CD14-positive monocyte (primary cell): ENCODE results near the gene FBXO8. TPM values are rescaled to one million over a fixed set of nuclear protein-coding genes. Genes with fewer than 3 reads are reported as not detected.
A peak's percentile ranks its signal among the peaks of the same experiment; 100 is the strongest.

Source experiments
- DNase-seq, 3 donors: peaks; one replicate each; pipeline ENCODE4 v3.0.0-alpha.2; 2011 to 2022
- H2AFZ ChIP-seq: 2 replicates; pipeline ENCODE4 v1.6.0; 2012; ENCODE audit warnings: mild to moderate bottlenecking, low read depth, low read length, inconsistent platforms; ENCODE audit not compliant: insufficient read depth, poor library complexity, severe bottlenecking
- H3K27ac ChIP-seq, 2 donors: 1 replicate in 1 of 2; 2 replicates in 1 of 2; pipeline ENCODE4 v1.5.1; 2012 to 2013; ENCODE audit warnings: low read length in 2 of 2, control low read depth in 1 of 2, inconsistent platforms in 1 of 2, low read depth in 1 of 2, mild to moderate bottlenecking in 1 of 2
- H3K27me3 ChIP-seq, 2 donors: one replicate each; pipeline versions ENCODE4 v1.6.0 to v1.6.1; 2011 to 2013; ENCODE audit warnings: low read length in 2 of 2; ENCODE audit not compliant: control insufficient read depth in 2 of 2, insufficient read depth in 2 of 2
- H3K36me3 ChIP-seq, 2 donors: replicated peaks in 1 of 2; 1 replicate in 1 of 2; 2 replicates in 1 of 2; pipeline versions ENCODE4 v1.5.1 to v1.6.1; 2012 to 2013; ENCODE audit warnings: low read length in 2 of 2, control low read depth in 1 of 2, inconsistent platforms in 1 of 2, mild to moderate bottlenecking in 1 of 2; ENCODE audit not compliant: insufficient read depth in 2 of 2, control insufficient read depth in 1 of 2
- H3K4me1 ChIP-seq, 2 donors: 1 replicate in 1 of 2; 2 replicates in 1 of 2; pipeline versions ENCODE4 v1.5.1 to v1.6.1; 2012 to 2013; ENCODE audit warnings: low read length in 2 of 2, control low read depth in 1 of 2, inconsistent platforms in 1 of 2, mild to moderate bottlenecking in 1 of 2, moderate library complexity in 1 of 2; ENCODE audit not compliant: insufficient read depth in 2 of 2, control insufficient read depth in 1 of 2
- H3K4me2 ChIP-seq: replicated peaks from 2 replicates; pipeline ENCODE3; 2012; ENCODE audit warnings: low read length, moderate library complexity, mild to moderate bottlenecking; ENCODE audit not compliant: poor library complexity, severe bottlenecking; ENCODE audit errors: extremely low read depth
- H3K4me3 ChIP-seq, 3 experiments: fragments of 200-600 bp in 1 of 3; sonication (generic) in 1 of 3; replicated peaks in 1 of 3; 1 replicate in 2 of 3; 2 replicates in 1 of 3; pipeline ENCODE4 v1.5.1; 2011 to 2013; ENCODE audit warnings: low read length in 3 of 3, mild to moderate bottlenecking in 3 of 3, control low read depth in 2 of 3, low read depth in 2 of 3, inconsistent platforms in 1 of 3, moderate library complexity in 1 of 3
- H3K79me2 ChIP-seq: 2 replicates; pipeline ENCODE4 v1.6.0; 2012; ENCODE audit warnings: mild to moderate bottlenecking, control low read depth, inconsistent platforms, low read length, moderate library complexity; ENCODE audit not compliant: insufficient read depth
- H3K9ac ChIP-seq: 2 replicates; pipeline ENCODE4 v1.6.0; 2017; ENCODE audit warnings: low read length, mild to moderate bottlenecking; ENCODE audit not compliant: insufficient read depth, poor library complexity, severe bottlenecking
- H3K9me3 ChIP-seq, 2 donors: replicated peaks in 1 of 2; 1 replicate in 1 of 2; 2 replicates in 1 of 2; pipeline versions ENCODE4 v1.5.1 to v1.6.1; 2012 to 2013; ENCODE audit warnings: low read length in 2 of 2, control low read depth in 1 of 2; ENCODE audit not compliant: control insufficient read depth in 1 of 2, insufficient read depth in 1 of 2
- H4K20me1 ChIP-seq: 2 replicates; pipeline ENCODE4 v1.6.0; 2012; ENCODE audit warnings: mild to moderate bottlenecking, low read length, control low read depth, moderate library complexity; ENCODE audit not compliant: insufficient read depth
- H3K27ac Mint-ChIP-seq, 7 donors: one replicate each; pipeline ENCODE4 v1.8.0; 2020; ENCODE audit warnings: mild to moderate bottlenecking in 7 of 7, mixed read lengths in 7 of 7, moderate library complexity in 6 of 7, inconsistent platforms in 2 of 7
- H3K27me3 Mint-ChIP-seq, 3 donors: one replicate each; pipeline ENCODE4 v1.8.0; 2021 to 2022; ENCODE audit warnings: low read depth in 3 of 3, mild to moderate bottlenecking in 3 of 3, mixed read lengths in 3 of 3, moderate library complexity in 3 of 3, inconsistent platforms in 1 of 3
- H3K36me3 Mint-ChIP-seq, 2 donors: one replicate each; pipeline ENCODE4 v1.8.0; 2020; ENCODE audit warnings: mixed read lengths in 2 of 2, inconsistent platforms in 1 of 2, mild to moderate bottlenecking in 1 of 2
- H3K4me1 Mint-ChIP-seq: one replicate; pipeline ENCODE4 v1.8.0; 2020; ENCODE audit warnings: mild to moderate bottlenecking, mixed read lengths
- H3K4me3 Mint-ChIP-seq, 2 donors: one replicate each; pipeline ENCODE4 v1.8.0; 2020; ENCODE audit warnings: mild to moderate bottlenecking in 2 of 2, mixed read lengths in 2 of 2, moderate library complexity in 1 of 2
- H3K9me3 Mint-ChIP-seq, 7 donors: one replicate each; pipeline ENCODE4 v1.8.0; 2020 to 2022; ENCODE audit warnings: mixed read lengths in 7 of 7, mild to moderate bottlenecking in 6 of 7, moderate library complexity in 6 of 7, inconsistent platforms in 2 of 7
- WGBS: methylation state at CpG from one replicate; pipeline ENCODE4 v1.1.5; 2013; ENCODE audit warnings: missing lambda C conversion rate; ENCODE audit not compliant: insufficient coverage; 5-methylcytosine and 5-hydroxymethylcytosine counted together
- intact Hi-C, 2 donors: fragments of 100-400 bp; cut with micrococcal nuclease; formaldehyde crosslinking; loops; one replicate each; pipeline versions ENCODE4 v1.15.0 to v1.15.1; 2023
- polyA plus RNA-seq, 3 donors: library from polyadenylated mRNA; depleted of rRNA in 1 of 3; unstranded in 2 of 3; stranded (reverse) in 1 of 3; fragments of 300-500 nt in 2 of 3; fragments of >200 nt in 1 of 3; fragmentation: Illumina TruSeq in 2 of 3; gene quantifications; 1 replicate in 2 of 3; 2 replicates in 1 of 3; pipeline ENCODE4 v1.2.3, GENCODE V29; 2012 to 2021
- TF ChIP-seq, protein P1 (sequence below): fragments of 200-600 bp; IDR thresholded peaks from one replicate; pipeline ENCODE4 v1.8.0; 2022; ENCODE audit warnings: antibody characterized with exemption, mild to moderate bottlenecking

The FBXO8 gene
- polyA plus RNA-seq, 3 donors, result 3.9 to 6.5 (median 5.4) TPM

DNA sequence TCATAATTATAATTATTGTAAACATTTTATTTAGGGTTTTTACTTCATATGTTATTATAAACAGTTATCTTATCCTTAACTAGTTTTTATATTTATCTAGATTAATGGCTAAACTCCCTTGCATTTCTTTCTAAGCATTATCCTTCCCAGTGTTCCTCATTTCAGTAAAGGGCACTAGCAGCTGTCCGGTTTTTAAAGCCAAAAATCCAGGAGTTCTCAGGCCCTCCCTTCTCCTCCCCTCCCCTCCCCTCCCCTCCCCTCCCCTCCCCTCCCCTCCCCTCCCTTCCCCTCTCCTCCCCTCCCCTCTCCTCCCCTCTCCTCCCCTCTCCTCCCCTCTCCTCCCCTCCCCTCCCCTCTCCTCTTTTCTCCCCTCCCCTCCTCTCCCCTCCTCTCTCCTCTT, 58.9 kb downstream of the FBXO8 start:
- H3K36me3 Mint-ChIP-seq, result no peaks in the 10 kb centered on the region

DNA sequence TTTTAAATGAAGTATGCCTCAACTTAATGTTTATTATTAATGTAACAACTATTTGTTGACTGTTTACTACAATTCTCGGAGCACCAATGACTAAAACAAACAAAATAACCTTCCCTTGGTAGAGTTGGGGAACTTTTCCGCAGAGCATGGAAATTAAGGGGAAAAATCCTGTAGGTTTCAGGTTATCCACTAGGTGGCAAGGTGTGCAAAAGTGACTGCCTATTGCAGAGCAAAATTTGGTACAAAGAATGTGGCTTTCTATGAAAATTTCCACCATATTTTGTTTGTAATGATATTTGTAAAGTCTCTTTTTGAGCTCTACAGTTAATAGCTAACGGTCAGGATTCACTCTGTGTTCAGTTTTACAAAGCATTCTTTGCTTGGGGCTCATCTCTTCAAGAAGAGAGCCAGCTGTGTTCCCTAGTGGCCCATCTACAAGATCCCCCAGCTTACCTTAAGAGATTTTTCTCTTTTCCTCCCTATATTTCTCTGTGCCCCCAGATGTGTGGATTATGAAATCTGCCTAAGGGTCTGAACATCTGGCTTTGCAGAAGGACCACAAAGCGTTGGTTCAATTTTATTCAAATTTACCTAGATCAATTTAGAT, 61.1 kb downstream of the FBXO8 start:
- intact Hi-C loops, result loop anchor here (5.0 to 10.0 kb wide), 2 partner anchors 92 to 95 kb away; no protein-coding TSS in a partner anchor
- peak in 1 of 3 donors; percentile 30 for DNase-seq
- Mint-ChIP-seq H3K36me3 (peaks cover 0 to 6% of the 10 kb centered on the region in 2 donors), H3K27ac (no peak overlapping the region), H3K9me3 (peaks cover 0 to 12% (median 0%) of the 10 kb centered on the region in 7 donors), H3K4me1 (peaks cover 9% of the 10 kb centered on the region), H3K4me3 (no peak overlapping the region), H3K27me3 (peaks cover 54 to 74% (median 62%) of the 10 kb centered on the region in 3 donors)
- H3K27ac ChIP-seq, result no peak overlapping the region
- H3K36me3 ChIP-seq, result no peaks in the 10 kb centered on the region
- peaks cover 60 to 73% of the 10 kb centered on the region in 2 donors for H3K27me3 ChIP-seq
- H2AFZ ChIP-seq, result no peak overlapping the region
- TF ChIP-seq, protein P1, sequence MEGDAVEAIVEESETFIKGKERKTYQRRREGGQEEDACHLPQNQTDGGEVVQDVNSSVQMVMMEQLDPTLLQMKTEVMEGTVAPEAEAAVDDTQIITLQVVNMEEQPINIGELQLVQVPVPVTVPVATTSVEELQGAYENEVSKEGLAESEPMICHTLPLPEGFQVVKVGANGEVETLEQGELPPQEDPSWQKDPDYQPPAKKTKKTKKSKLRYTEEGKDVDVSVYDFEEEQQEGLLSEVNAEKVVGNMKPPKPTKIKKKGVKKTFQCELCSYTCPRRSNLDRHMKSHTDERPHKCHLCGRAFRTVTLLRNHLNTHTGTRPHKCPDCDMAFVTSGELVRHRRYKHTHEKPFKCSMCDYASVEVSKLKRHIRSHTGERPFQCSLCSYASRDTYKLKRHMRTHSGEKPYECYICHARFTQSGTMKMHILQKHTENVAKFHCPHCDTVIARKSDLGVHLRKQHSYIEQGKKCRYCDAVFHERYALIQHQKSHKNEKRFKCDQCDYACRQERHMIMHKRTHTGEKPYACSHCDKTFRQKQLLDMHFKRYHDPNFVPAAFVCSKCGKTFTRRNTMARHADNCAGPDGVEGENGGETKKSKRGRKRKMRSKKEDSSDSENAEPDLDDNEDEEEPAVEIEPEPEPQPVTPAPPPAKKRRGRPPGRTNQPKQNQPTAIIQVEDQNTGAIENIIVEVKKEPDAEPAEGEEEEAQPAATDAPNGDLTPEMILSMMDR, result peak; percentile 77
- H3K4me3 ChIP-seq, result no peak overlapping the region
- H3K4me2 ChIP-seq, result no peak overlapping the region
- no peaks in the 10 kb centered on the region for H3K79me2 ChIP-seq
- no peaks in the 10 kb centered on the region for H4K20me1 ChIP-seq
- peaks cover 0 to 13% of the 10 kb centered on the region in 2 donors for H3K9me3 ChIP-seq
- 25% methylated on average over 1 of the region's 4 CpGs for WGBS
- no peak overlapping the region for H3K9ac ChIP-seq
- H3K4me1 ChIP-seq, result peaks cover 0 to 6% of the 10 kb centered on the region in 2 donors

More for the DNA sequence above, 58.9 kb downstream of the FBXO8 start:
- Histone ChIP-seq H2AFZ (no peak overlapping the region), H3K79me2 (no peaks in the 10 kb centered on the region), H3K27ac (no peak overlapping the region), H3K36me3 (no peaks in the 10 kb centered on the region), H3K27me3 (peaks cover 44 to 59% of the 10 kb centered on the region in 2 donors), H3K9ac (no peak overlapping the region), H3K4me1 (no peaks in the 10 kb centered on the region), H3K4me3 (no peak overlapping the region), H4K20me1 (no peaks in the 10 kb centered on the region), H3K4me2 (no peak overlapping the region), H3K9me3 (no peaks in the 10 kb centered on the region)
- Mint-ChIP-seq H3K9me3 (no peaks in the 10 kb centered on the region), H3K27me3 (peaks cover 39 to 60% (median 43%) of the 10 kb centered on the region in 3 donors), H3K4me1 (peaks cover 1% of the 10 kb centered on the region), H3K4me3 (no peak overlapping the region), H3K27ac (no peak overlapping the region)
- no CpG with 5 or more reads among the region's 1 CpG for WGBS
- DNase-seq, result no peak
- intact Hi-C loops, result loop anchor here (5.0 to 10.0 kb wide), 2 partner anchors 90 to 93 kb away; no protein-coding TSS in a partner anchor
- TF ChIP-seq, protein P1, result no peak
